HCT116 (cell line): ENCODE data around the gene GAK. TPM values are rescaled to one million over a fixed set of nuclear protein-coding genes. Genes with fewer than 3 reads are reported as not detected.

Experiments used
- ATAC-seq: fragments of 200-7000 bp; cut with Tn5 transposase; 2 replicates; pipeline ENCODE4 v1.9.1; 2020; ENCODE audit warnings: mild to moderate bottlenecking, moderate library complexity
- BruUV-seq: library from RNA; stranded (reverse); fragments of 400-500 nt; replicated peaks from 2 replicates; lab custom pipeline; 2021; lab: Mats Ljungman, UMichigan
- CTCF ChIA-PET: fragments of 300-600 bp; sonication (Branson Sonifier 250); formaldehyde crosslinking; loops from one replicate; lab custom pipeline; 2021; ENCODE audit warnings: antibody characterized with exemption; lab: Charles Lee
- POLR2A ChIA-PET: fragments of 300-600, 350-600 bp; sonication (Branson Sonifier 250); formaldehyde crosslinking; loops from one replicate; lab custom pipeline; 2021; ENCODE audit warnings: antibody characterized with exemption; lab: Charles Lee
- RAD21 ChIA-PET, 2 experiments: fragments of 300-600 bp; sonication (Branson Sonifier 250); formaldehyde crosslinking; loops; one replicate each; lab custom pipeline; 2023; ENCODE audit warnings: low total read pairs in 2 of 2; ENCODE audit not compliant: uncharacterized antibody in 2 of 2, unreplicated experiment in 2 of 2, low non-redundant PET in 1 of 2; lab: Charles Lee
- DNase-seq: peaks from one replicate; pipeline ENCODE4 v3.0.0-alpha.2; 2010; ENCODE audit warnings: low read depth, low spot score
- H2AFZ ChIP-seq: fragments of 200-600 bp; shearing (Covaris generic), sonication (generic); 2 replicates; pipeline ENCODE4 v1.6.1; 2017; ENCODE audit warnings: low read depth, mixed run types, mixed read lengths, antibody characterized with exemption, low read length; ENCODE audit not compliant: poor library complexity, severe bottlenecking
- H3K27ac ChIP-seq: 2 replicates; pipeline ENCODE4 v1.5.1; 2012; ENCODE audit warnings: low read depth, low read length
- H3K27me3 ChIP-seq: fragments of 200-600 bp; sonication (generic); 2 replicates; pipeline ENCODE4 v1.6.1; 2016; ENCODE audit warnings: mixed run types, low read length, mixed read lengths; ENCODE audit not compliant: insufficient read depth
- H3K36me3 ChIP-seq, 2 experiments: fragments of 200-500 bp in 1 of 2; fragments of 200-600 bp in 1 of 2; sonication (Bioruptor generic) in 1 of 2; sonication (generic) in 1 of 2; 2 replicates each; pipeline versions ENCODE4 v1.5.1 to v1.6.1; 2014 to 2016; ENCODE audit warnings: low read length in 2 of 2, inconsistent platforms in 1 of 2, mixed read lengths in 1 of 2, mixed run types in 1 of 2; ENCODE audit not compliant: insufficient read depth in 2 of 2, control insufficient read depth in 1 of 2
- H3K4me1 ChIP-seq, 2 experiments: fragments of 200-600 bp in 1 of 2; sonication (generic) in 1 of 2; 2 replicates each; pipeline versions ENCODE4 v1.5.1 to v1.6.1; 2012 to 2017; ENCODE audit warnings: low read length in 2 of 2, inconsistent platforms in 1 of 2, mild to moderate bottlenecking in 1 of 2, mixed read lengths in 1 of 2, mixed run types in 1 of 2, moderate library complexity in 1 of 2; ENCODE audit not compliant: insufficient read depth in 2 of 2, control insufficient read depth in 1 of 2
- H3K4me2 ChIP-seq: fragments of 200-600 bp; sonication (generic); 2 replicates; pipeline ENCODE4 v1.6.1; 2017; ENCODE audit warnings: mixed run types, low read length, mixed read lengths
- H3K4me3 ChIP-seq, 2 experiments: fragments of 200-600 bp in 1 of 2; sonication (generic) in 1 of 2; replicated peaks in 1 of 2; 2 replicates each; pipeline ENCODE4 v1.5.1; 2011 to 2016; ENCODE audit warnings: low read length in 2 of 2, control low read depth in 1 of 2, low read depth in 1 of 2, mild to moderate bottlenecking in 1 of 2, mixed read lengths in 1 of 2, mixed run types in 1 of 2
- H3K79me2 ChIP-seq: fragments of 200-600 bp; sonication (generic); 2 replicates; pipeline ENCODE4 v1.6.1; 2017; ENCODE audit warnings: mild to moderate bottlenecking, mixed run types, low read length, moderate library complexity, mixed read lengths; ENCODE audit not compliant: insufficient read depth
- H3K9ac ChIP-seq: fragments of 200-600 bp; sonication (generic); 2 replicates; pipeline ENCODE4 v1.6.1; 2016; ENCODE audit warnings: low read length, mixed read lengths
- H3K9me2 ChIP-seq: fragments of 200-600 bp; sonication (generic), shearing (Covaris generic); 2 replicates; pipeline ENCODE4 v1.6.1; 2017; ENCODE audit warnings: mixed run types, mild to moderate bottlenecking, moderate library complexity; ENCODE audit not compliant: insufficient read depth
- H3K9me3 ChIP-seq, 2 experiments: fragments of 200-500 bp in 1 of 2; fragments of 200-600 bp in 1 of 2; sonication (Bioruptor generic) in 1 of 2; sonication (generic) in 1 of 2; 2 replicates each; pipeline ENCODE4 v1.6.1; 2014 to 2017; ENCODE audit warnings: low read length in 2 of 2, mixed read lengths in 2 of 2, inconsistent platforms in 1 of 2, low read depth in 1 of 2, mild to moderate bottlenecking in 1 of 2, mixed run types in 1 of 2, moderate library complexity in 1 of 2; ENCODE audit not compliant: control insufficient read depth in 1 of 2, insufficient read depth in 1 of 2
- H4K20me1 ChIP-seq: fragments of 200-600 bp; sonication (generic), shearing (Covaris generic); 2 replicates; pipeline ENCODE4 v1.6.1; 2017; ENCODE audit warnings: mixed run types, mild to moderate bottlenecking, moderate library complexity; ENCODE audit not compliant: insufficient read depth
- CBX3 ChIP-seq: IDR thresholded peaks from 2 replicates; pipeline ENCODE4 v1.6.1; 2012; ENCODE audit warnings: low read depth
- EGR1 ChIP-seq: IDR thresholded peaks from 2 replicates; pipeline ENCODE4 v1.6.1; 2012; ENCODE audit warnings: low read depth
- ELF1 ChIP-seq: IDR thresholded peaks from 2 replicates; pipeline ENCODE4 v1.6.1; 2012; ENCODE audit warnings: low read depth, borderline replicate concordance
- EZH2 ChIP-seq: fragments of 200-600 bp; sonication (generic); IDR thresholded peaks from 2 replicates; pipeline ENCODE4 v1.6.1; 2017; ENCODE audit warnings: antibody characterized with exemption, mixed run types
- EZH2phosphoT487 ChIP-seq: fragments of 200-600 bp; IDR thresholded peaks from 2 replicates; pipeline ENCODE4 v1.6.1; 2018; ENCODE audit warnings: antibody characterized with exemption, borderline replicate concordance
- POLR2AphosphoS5 ChIP-seq: IDR thresholded peaks from 2 replicates; pipeline ENCODE4 v1.6.1; 2011; ENCODE audit warnings: mild to moderate bottlenecking, low read depth, low read length, moderate library complexity
- SIN3A ChIP-seq: IDR thresholded peaks from 2 replicates; pipeline ENCODE4 v1.6.1; 2012; ENCODE audit warnings: low read depth
- TCF7L2 ChIP-seq: IDR thresholded peaks from 2 replicates; pipeline ENCODE4 v1.7.0; 2011; ENCODE audit warnings: borderline replicate concordance, inconsistent platforms; ENCODE audit not compliant: insufficient read depth, insufficient read length; ENCODE audit errors: extremely low read depth
- YY1 ChIP-seq: IDR thresholded peaks from 2 replicates; pipeline ENCODE4 v1.6.1; 2011; ENCODE audit warnings: low read length, low read depth, moderate library complexity, mild to moderate bottlenecking; ENCODE audit not compliant: insufficient replicate concordance; ENCODE audit errors: extremely low read depth
- ZFX ChIP-seq: fragments of 450-650 bp; IDR thresholded peaks from 2 replicates; pipeline ENCODE4 v1.6.1; 2017
- ZNF274 ChIP-seq: fragments of 200-500 bp; sonication (Bioruptor generic); IDR thresholded peaks from 2 replicates; pipeline ENCODE4 v1.6.1; 2014; ENCODE audit warnings: mild to moderate bottlenecking, low read depth, low read length, inconsistent platforms
- intact Hi-C: fragments of 100-400 bp; cut with micrococcal nuclease; formaldehyde crosslinking; loops from 2 replicates; pipeline ENCODE4 v1.10.0; 2022
- total RNA-seq: library from RNA; stranded (reverse); gene quantifications from one replicate; pipeline ENCODE4 v1.2.1, GENCODE V29; 2021; ENCODE audit not compliant: unreplicated experiment
- TF ChIP-seq, protein P1 (sequence below): IDR thresholded peaks from 2 replicates; pipeline ENCODE4 v1.6.1; 2011; ENCODE audit warnings: mild to moderate bottlenecking, low read length, moderate library complexity; ENCODE audit not compliant: insufficient replicate concordance; ENCODE audit errors: extremely low read depth
- TF ChIP-seq, protein P2 (sequence below): IDR thresholded peaks from 2 replicates; pipeline ENCODE4 v1.6.1; 2012; ENCODE audit warnings: low read depth
- TF ChIP-seq, protein P3 (sequence below): IDR thresholded peaks from 2 replicates; pipeline ENCODE4 v1.6.1; 2012
- TF ChIP-seq, protein P4 (sequence below), 3 experiments: fragments of 200-600 bp in 1 of 3; sonication (generic) in 1 of 3; IDR thresholded peaks in 2 of 3; conservative IDR thresholded peaks in 1 of 3; 2 replicates each; pipeline ENCODE4 v1.5.1; 2012 to 2017; ENCODE audit warnings: low read depth in 2 of 3, low read length in 2 of 3, antibody characterized with exemption in 1 of 3, borderline replicate concordance in 1 of 3, control low read depth in 1 of 3, mild to moderate bottlenecking in 1 of 3, mixed read lengths in 1 of 3, mixed run types in 1 of 3, moderate library complexity in 1 of 3; ENCODE audit not compliant: insufficient read depth in 1 of 3

The GAK gene
- total RNA-seq, 1 experiment from 2014 or later = 123 TPM

DNA sequence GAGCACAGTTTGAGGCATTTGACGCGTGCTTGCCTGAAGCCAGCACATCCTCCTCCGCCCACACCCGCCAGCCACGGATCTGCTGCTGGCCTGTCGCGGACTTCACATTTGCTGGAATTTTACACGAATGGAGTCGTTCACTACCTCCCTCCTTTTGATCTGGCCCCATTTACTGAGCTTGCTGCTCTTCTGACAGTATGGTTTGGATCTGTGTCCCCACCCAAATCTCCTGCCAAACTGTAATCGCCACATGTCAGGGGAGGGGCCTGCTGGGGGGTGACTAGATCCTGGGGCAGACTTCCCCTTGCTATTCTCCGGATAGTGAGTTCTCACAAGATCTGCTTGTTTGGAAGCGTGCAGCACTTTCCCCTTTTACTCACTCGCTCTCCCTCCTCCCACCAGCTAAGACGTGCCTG is 86.3 kb downstream of the GAK start:
- intact Hi-C loops = loop anchor here (10.0 kb wide), 1 partner anchor 69 kb away; no protein-coding TSS in a partner anchor
- DNase-seq (no peak), ATAC-seq (no peak)
- Histone ChIP-seq H3K9me3 (no peaks in the 10 kb centered on the region), H2AFZ (no peak overlapping the region), H3K27me3 (no peaks in the 10 kb centered on the region), H3K79me2 (no peaks in the 10 kb centered on the region), H3K4me1 (no peaks in the 10 kb centered on the region), H3K9ac (no peak overlapping the region), H4K20me1 (no peaks in the 10 kb centered on the region), H3K9me2 (no peaks in the 10 kb centered on the region), H3K4me3 (no peak overlapping the region), H3K36me3 (no peaks in the 10 kb centered on the region), H3K27ac (no peak overlapping the region), H3K4me2 (no peak overlapping the region)
- no peak for TF ChIP-seq ZNF274
- no peak for TF ChIP-seq CBX3
- TF ChIP-seq EGR1 = no peak
- no peak for TF ChIP-seq EZH2
- TF ChIP-seq, protein P1, sequence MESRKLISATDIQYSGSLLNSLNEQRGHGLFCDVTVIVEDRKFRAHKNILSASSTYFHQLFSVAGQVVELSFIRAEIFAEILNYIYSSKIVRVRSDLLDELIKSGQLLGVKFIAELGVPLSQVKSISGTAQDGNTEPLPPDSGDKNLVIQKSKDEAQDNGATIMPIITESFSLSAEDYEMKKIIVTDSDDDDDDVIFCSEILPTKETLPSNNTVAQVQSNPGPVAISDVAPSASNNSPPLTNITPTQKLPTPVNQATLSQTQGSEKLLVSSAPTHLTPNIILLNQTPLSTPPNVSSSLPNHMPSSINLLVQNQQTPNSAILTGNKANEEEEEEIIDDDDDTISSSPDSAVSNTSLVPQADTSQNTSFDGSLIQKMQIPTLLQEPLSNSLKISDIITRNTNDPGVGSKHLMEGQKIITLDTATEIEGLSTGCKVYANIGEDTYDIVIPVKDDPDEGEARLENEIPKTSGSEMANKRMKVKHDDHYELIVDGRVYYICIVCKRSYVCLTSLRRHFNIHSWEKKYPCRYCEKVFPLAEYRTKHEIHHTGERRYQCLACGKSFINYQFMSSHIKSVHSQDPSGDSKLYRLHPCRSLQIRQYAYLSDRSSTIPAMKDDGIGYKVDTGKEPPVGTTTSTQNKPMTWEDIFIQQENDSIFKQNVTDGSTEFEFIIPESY = no peak
- TF ChIP-seq ELF1 = no peak
- TF ChIP-seq ZFX = no peak
- TF ChIP-seq YY1 = no peak
- TF ChIP-seq, protein P2, sequence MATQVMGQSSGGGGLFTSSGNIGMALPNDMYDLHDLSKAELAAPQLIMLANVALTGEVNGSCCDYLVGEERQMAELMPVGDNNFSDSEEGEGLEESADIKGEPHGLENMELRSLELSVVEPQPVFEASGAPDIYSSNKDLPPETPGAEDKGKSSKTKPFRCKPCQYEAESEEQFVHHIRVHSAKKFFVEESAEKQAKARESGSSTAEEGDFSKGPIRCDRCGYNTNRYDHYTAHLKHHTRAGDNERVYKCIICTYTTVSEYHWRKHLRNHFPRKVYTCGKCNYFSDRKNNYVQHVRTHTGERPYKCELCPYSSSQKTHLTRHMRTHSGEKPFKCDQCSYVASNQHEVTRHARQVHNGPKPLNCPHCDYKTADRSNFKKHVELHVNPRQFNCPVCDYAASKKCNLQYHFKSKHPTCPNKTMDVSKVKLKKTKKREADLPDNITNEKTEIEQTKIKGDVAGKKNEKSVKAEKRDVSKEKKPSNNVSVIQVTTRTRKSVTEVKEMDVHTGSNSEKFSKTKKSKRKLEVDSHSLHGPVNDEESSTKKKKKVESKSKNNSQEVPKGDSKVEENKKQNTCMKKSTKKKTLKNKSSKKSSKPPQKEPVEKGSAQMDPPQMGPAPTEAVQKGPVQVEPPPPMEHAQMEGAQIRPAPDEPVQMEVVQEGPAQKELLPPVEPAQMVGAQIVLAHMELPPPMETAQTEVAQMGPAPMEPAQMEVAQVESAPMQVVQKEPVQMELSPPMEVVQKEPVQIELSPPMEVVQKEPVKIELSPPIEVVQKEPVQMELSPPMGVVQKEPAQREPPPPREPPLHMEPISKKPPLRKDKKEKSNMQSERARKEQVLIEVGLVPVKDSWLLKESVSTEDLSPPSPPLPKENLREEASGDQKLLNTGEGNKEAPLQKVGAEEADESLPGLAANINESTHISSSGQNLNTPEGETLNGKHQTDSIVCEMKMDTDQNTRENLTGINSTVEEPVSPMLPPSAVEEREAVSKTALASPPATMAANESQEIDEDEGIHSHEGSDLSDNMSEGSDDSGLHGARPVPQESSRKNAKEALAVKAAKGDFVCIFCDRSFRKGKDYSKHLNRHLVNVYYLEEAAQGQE = no peak
- TF ChIP-seq SIN3A = no peak
- TF ChIP-seq POLR2AphosphoS5 = no peak
- TF ChIP-seq EZH2phosphoT487 = no peak
- TF ChIP-seq TCF7L2 = no peak
- TF ChIP-seq, protein P3, sequence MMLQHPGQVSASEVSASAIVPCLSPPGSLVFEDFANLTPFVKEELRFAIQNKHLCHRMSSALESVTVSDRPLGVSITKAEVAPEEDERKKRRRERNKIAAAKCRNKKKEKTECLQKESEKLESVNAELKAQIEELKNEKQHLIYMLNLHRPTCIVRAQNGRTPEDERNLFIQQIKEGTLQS = no peak
- TF ChIP-seq, protein P4, sequence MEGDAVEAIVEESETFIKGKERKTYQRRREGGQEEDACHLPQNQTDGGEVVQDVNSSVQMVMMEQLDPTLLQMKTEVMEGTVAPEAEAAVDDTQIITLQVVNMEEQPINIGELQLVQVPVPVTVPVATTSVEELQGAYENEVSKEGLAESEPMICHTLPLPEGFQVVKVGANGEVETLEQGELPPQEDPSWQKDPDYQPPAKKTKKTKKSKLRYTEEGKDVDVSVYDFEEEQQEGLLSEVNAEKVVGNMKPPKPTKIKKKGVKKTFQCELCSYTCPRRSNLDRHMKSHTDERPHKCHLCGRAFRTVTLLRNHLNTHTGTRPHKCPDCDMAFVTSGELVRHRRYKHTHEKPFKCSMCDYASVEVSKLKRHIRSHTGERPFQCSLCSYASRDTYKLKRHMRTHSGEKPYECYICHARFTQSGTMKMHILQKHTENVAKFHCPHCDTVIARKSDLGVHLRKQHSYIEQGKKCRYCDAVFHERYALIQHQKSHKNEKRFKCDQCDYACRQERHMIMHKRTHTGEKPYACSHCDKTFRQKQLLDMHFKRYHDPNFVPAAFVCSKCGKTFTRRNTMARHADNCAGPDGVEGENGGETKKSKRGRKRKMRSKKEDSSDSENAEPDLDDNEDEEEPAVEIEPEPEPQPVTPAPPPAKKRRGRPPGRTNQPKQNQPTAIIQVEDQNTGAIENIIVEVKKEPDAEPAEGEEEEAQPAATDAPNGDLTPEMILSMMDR (IDR thresholded peaks at IDR 0.05 in 2 of 3, conservative IDR thresholded peaks at IDR 0.05 in 1 of 3; ENCODE audit: borderline replicate concordance in 1 of 3, insufficient read depth in 1 of 3, low read depth in 2 of 3, low read length in 2 of 3) = no peak
- POLR2A ChIA-PET = no interaction called here
- CTCF ChIA-PET = no interaction called here
- RAD21 ChIA-PET = no interaction called here
- BruUV-seq = no TSS peak
